IMR-90 (cell line): ENCODE results near the gene CDKN1A. TPM values are rescaled to one million over a fixed set of nuclear protein-coding genes. Genes with fewer than 3 reads are reported as not detected.

Experiments
- ATAC-seq: fragments of 200-7000 bp; cut with Tn5 transposase; 2 replicates; pipeline ENCODE4 v1.9.1; 2020; ENCODE audit warnings: low read depth, mild to moderate bottlenecking, moderate library complexity
- BruUV-seq: library from RNA; stranded (reverse); fragments of 400-500 nt; replicated peaks from 2 replicates; lab custom pipeline; 2021; lab: Mats Ljungman, UMichigan
- CTCF ChIA-PET: fragments of 300-600 bp; formaldehyde crosslinking; extraction: SDS; loops from one replicate; lab custom pipeline; 2021; ENCODE audit warnings: antibody characterized with exemption; lab: Yijun Ruan, JAX
- POLR2A ChIA-PET: fragments of 300-600 bp; sonication (Branson Sonifier 250); formaldehyde crosslinking; loops from one replicate; lab custom pipeline; 2022; ENCODE audit warnings: antibody characterized with exemption; ENCODE audit not compliant: unreplicated experiment; lab: Charles Lee
- DNase-seq: peaks from one replicate; pipeline ENCODE4 v3.0.0; 2013
- H2AFZ ChIP-seq: replicated peaks from 2 replicates; pipeline ENCODE3; 2013; ENCODE audit warnings: low read length, mild to moderate bottlenecking; ENCODE audit not compliant: poor library complexity
- H2AK5ac ChIP-seq: 2 replicates; pipeline ENCODE4 v1.6.1; 2013; ENCODE audit warnings: low read depth, low read length, inconsistent platforms
- H2AK9ac ChIP-seq: replicated peaks from 2 replicates; pipeline ENCODE3; 2013; ENCODE audit warnings: mild to moderate bottlenecking, low read depth, low read length, moderate library complexity; ENCODE audit not compliant: poor library complexity
- H2BK120ac ChIP-seq: 2 replicates; pipeline ENCODE4 v1.6.1; 2013; ENCODE audit warnings: low read depth, low read length, inconsistent platforms
- H2BK15ac ChIP-seq: 3 replicates; pipeline ENCODE4 v1.6.1; 2013; ENCODE audit warnings: low read depth, low read length, inconsistent platforms
- H2BK20ac ChIP-seq: 2 replicates; pipeline ENCODE4 v1.6.1; 2013; ENCODE audit warnings: low read depth, mild to moderate bottlenecking, inconsistent platforms, low read length, moderate library complexity
- H2BK5ac ChIP-seq: 2 replicates; pipeline ENCODE4 v1.6.1; 2013; ENCODE audit warnings: mild to moderate bottlenecking, low read depth, low read length, inconsistent platforms; ENCODE audit not compliant: poor library complexity, severe bottlenecking
- H3K14ac ChIP-seq: replicated peaks from 2 replicates; pipeline ENCODE4 v1.6.1; 2013; ENCODE audit warnings: low read depth, low read length, inconsistent platforms
- H3K18ac ChIP-seq: 2 replicates; pipeline ENCODE4 v1.6.1; 2013; ENCODE audit warnings: low read depth, low read length, control low read depth
- H3K23ac ChIP-seq: 2 replicates; pipeline ENCODE4 v1.6.1; 2013; ENCODE audit warnings: low read depth, low read length, inconsistent platforms
- H3K27ac ChIP-seq: 2 replicates; pipeline ENCODE4 v1.5.1; 2013; ENCODE audit warnings: mild to moderate bottlenecking, control low read depth, low read length; ENCODE audit not compliant: insufficient read depth
- H3K27me3 ChIP-seq: 2 replicates; pipeline ENCODE4 v1.6.1; 2013; ENCODE audit warnings: low read length; ENCODE audit not compliant: control insufficient read depth, insufficient read depth
- H3K36me3 ChIP-seq: 2 replicates; pipeline ENCODE4 v1.6.1; 2013; ENCODE audit warnings: low read length, mixed read lengths; ENCODE audit not compliant: control insufficient read depth, insufficient read depth
- H3K4ac ChIP-seq: 2 replicates; pipeline ENCODE4 v1.6.1; 2013; ENCODE audit warnings: low read depth, low read length, inconsistent platforms
- H3K4me1 ChIP-seq: 2 replicates; pipeline ENCODE4 v1.6.1; 2013; ENCODE audit warnings: low read length, mixed read lengths; ENCODE audit not compliant: control insufficient read depth, insufficient read depth
- H3K4me2 ChIP-seq: 2 replicates; pipeline ENCODE4 v1.6.1; 2013; ENCODE audit warnings: low read depth, mild to moderate bottlenecking, control low read depth, low read length, moderate library complexity
- H3K4me3 ChIP-seq: 2 replicates; pipeline ENCODE4 v1.5.1; 2013; ENCODE audit warnings: low read depth, mild to moderate bottlenecking, control low read depth, low read length, moderate library complexity; ENCODE audit not compliant: insufficient read depth
- H3K56ac ChIP-seq: 2 replicates; pipeline ENCODE4 v1.6.1; 2013; ENCODE audit warnings: low read length, inconsistent platforms; ENCODE audit not compliant: insufficient read depth; ENCODE audit errors: extremely low read depth
- H3K79me1 ChIP-seq, 2 experiments: 2 replicates each; pipeline ENCODE4 v1.6.1; 2013; ENCODE audit warnings: low read length in 2 of 2, inconsistent platforms in 1 of 2, low read depth in 1 of 2
- H3K9ac ChIP-seq: 2 replicates; pipeline ENCODE4 v1.6.1; 2013; ENCODE audit warnings: low read depth, low read length, control low read depth
- H3K9me1 ChIP-seq: 2 replicates; pipeline ENCODE4 v1.6.1; 2013; ENCODE audit warnings: low read length, inconsistent platforms; ENCODE audit not compliant: insufficient read depth
- H3K9me3 ChIP-seq: 2 replicates; pipeline ENCODE4 v1.6.1; 2013; ENCODE audit warnings: low read length; ENCODE audit not compliant: control insufficient read depth, insufficient read depth
- H4K20me1 ChIP-seq: 2 replicates; pipeline ENCODE4 v1.6.1; 2013; ENCODE audit warnings: low read length, inconsistent platforms; ENCODE audit not compliant: insufficient read depth
- H4K5ac ChIP-seq: 2 replicates; pipeline ENCODE4 v1.6.1; 2013; ENCODE audit warnings: mild to moderate bottlenecking, low read depth, low read length, control low read depth
- H4K8ac ChIP-seq, 2 experiments: 2 replicates each; pipeline ENCODE4 v1.6.1; 2013; ENCODE audit warnings: low read depth in 2 of 2, low read length in 2 of 2, control low read depth in 1 of 2, inconsistent platforms in 1 of 2
- H4K91ac ChIP-seq: 2 replicates; pipeline ENCODE4 v1.6.1; 2013; ENCODE audit warnings: low read depth, low read length, inconsistent platforms; ENCODE audit not compliant: insufficient read depth
- CEBPB ChIP-seq: IDR thresholded peaks from 2 replicates; pipeline ENCODE4 v1.6.1; 2012; ENCODE audit warnings: low read depth, low read length, improper control_type of control experiment
- ELK1 ChIP-seq: fragments of 150-350 bp; IDR thresholded peaks from 2 replicates; pipeline ENCODE4 v1.6.1; 2016; ENCODE audit warnings: low read depth, mild to moderate bottlenecking, low read length, moderate library complexity, borderline replicate concordance
- MAZ ChIP-seq: IDR thresholded peaks from 2 replicates; pipeline ENCODE4 v1.6.1; 2012; ENCODE audit warnings: low read depth, mild to moderate bottlenecking, low read length, improper control_type of control experiment, moderate library complexity, borderline replicate concordance
- NFE2L2 ChIP-seq: fragments of 150-350 bp; IDR thresholded peaks from 2 replicates; pipeline ENCODE4 v1.6.1; 2016; ENCODE audit warnings: low read depth, mild to moderate bottlenecking, low read length
- POLR2A ChIP-seq: IDR thresholded peaks from 2 replicates; pipeline ENCODE4 v1.6.1; 2012; ENCODE audit warnings: mild to moderate bottlenecking, low read depth, low read length
- WGBS, 2 experiments: methylation state at CpG; one replicate each; pipeline versions ENCODE4 v1.1.5 to v1.1.7; 2013; ENCODE audit warnings: missing lambda C conversion rate in 2 of 2; ENCODE audit not compliant: insufficient read length in 1 of 2; ENCODE audit errors: extremely low coverage in 2 of 2; 5-methylcytosine and 5-hydroxymethylcytosine counted together
- dilution Hi-C: fragments of 300-500 bp; cut with HindIII; formaldehyde crosslinking; loops from one replicate; pipeline ENCODE4 v1.14.3; 2018; ENCODE audit warnings: low sequenced_read_pairs; ENCODE audit not compliant: unreplicated experiment
- in situ Hi-C: fragments of 300-500 bp; cut with MboI; formaldehyde crosslinking; loops from 3 replicates; pipeline ENCODE4 v1.14.3; 2019; ENCODE audit warnings: low sequenced_read_pairs, inconsistent platforms, mixed read lengths
- intact Hi-C: fragments of 100-400 bp; cut with micrococcal nuclease; formaldehyde crosslinking; loops from 2 replicates; pipeline ENCODE4 v1.10.0; 2022
- polyA plus RNA-seq, 3 experiments: library from polyadenylated mRNA; depleted of rRNA; stranded (reverse); fragments of >200 nt; gene quantifications; 2 replicates each; pipeline ENCODE4 v1.2.3, GENCODE V29; 2012; ENCODE audit warnings: low replicate concordance in 1 of 3
- total RNA-seq: library from RNA; depleted of rRNA; stranded (reverse); fragments of >200 nt; gene quantifications from 2 replicates; pipeline ENCODE4 v1.2.3, GENCODE V29; 2012
- TF ChIP-seq, protein P1 (sequence below): fragments of 150-350 bp; IDR thresholded peaks from 2 replicates; pipeline ENCODE4 v1.6.1; 2017; ENCODE audit warnings: mild to moderate bottlenecking, antibody characterized with exemption, low read length, low read depth

Gene CDKN1A
- total and polyA plus RNA-seq, 2 of the 4 experiments (the other 2 are of a cell fraction), result 155 to 576 TPM

GRCh38 chr6:36703081-36703606, 24.6 kb downstream of the CDKN1A start:
- dilution Hi-C loops (no loop called here), in situ Hi-C loops (loop anchor here (5.0 kb wide), 1 partner anchor 49 kb away; no protein-coding TSS in a partner anchor), intact Hi-C loops (no loop called here)
- no peak overlapping the region for H3K4me3 ChIP-seq
- H2AK5ac ChIP-seq, result no peak overlapping the region
- no peak overlapping the region for H4K91ac ChIP-seq
- H3K4ac ChIP-seq, result no peak overlapping the region
- no peaks in the 10 kb centered on the region for H3K4me1 ChIP-seq
- no peak for ATAC-seq
- H2BK120ac ChIP-seq, result no peak overlapping the region
- H3K9me3 ChIP-seq, result no peaks in the 10 kb centered on the region
- no peak overlapping the region for H2AK9ac ChIP-seq
- no peak overlapping the region for H2BK15ac ChIP-seq
- no peak overlapping the region for H3K27ac ChIP-seq
- H3K9me1 ChIP-seq, result peaks cover 3% of the 10 kb centered on the region; the same call in 1 of the 2 replicates
- ChIA-PET CTCF (no interaction called here), POLR2A (no interaction called here)
- BruUV-seq, result no TSS peak
- no peak overlapping the region for H2BK5ac ChIP-seq
- peaks cover 23% of the 10 kb centered on the region for H3K27me3 ChIP-seq
- no peaks in the 10 kb centered on the region for H3K36me3 ChIP-seq
- no peak overlapping the region for H3K14ac ChIP-seq
- no peak overlapping the region for H4K8ac ChIP-seq
- no peak overlapping the region for H2AFZ ChIP-seq
- no peak for DNase-seq
- H3K4me2 ChIP-seq, result no peak overlapping the region
- H3K18ac ChIP-seq, result no peak overlapping the region
- no peak overlapping the region for H3K23ac ChIP-seq
- no peak overlapping the region for H2BK20ac ChIP-seq
- no peaks in the 10 kb centered on the region for H3K79me1 ChIP-seq
- WGBS, 2 experiments, result 93% methylated on average over 2 of the region's 5 CpGs; no CpG with 5 or more reads in 1 of the 2 experiments
- H3K56ac ChIP-seq, result no peak overlapping the region
- H3K9ac ChIP-seq, result no peak overlapping the region
- no peaks in the 10 kb centered on the region for H4K20me1 ChIP-seq
- TF ChIP-seq, protein P1, sequence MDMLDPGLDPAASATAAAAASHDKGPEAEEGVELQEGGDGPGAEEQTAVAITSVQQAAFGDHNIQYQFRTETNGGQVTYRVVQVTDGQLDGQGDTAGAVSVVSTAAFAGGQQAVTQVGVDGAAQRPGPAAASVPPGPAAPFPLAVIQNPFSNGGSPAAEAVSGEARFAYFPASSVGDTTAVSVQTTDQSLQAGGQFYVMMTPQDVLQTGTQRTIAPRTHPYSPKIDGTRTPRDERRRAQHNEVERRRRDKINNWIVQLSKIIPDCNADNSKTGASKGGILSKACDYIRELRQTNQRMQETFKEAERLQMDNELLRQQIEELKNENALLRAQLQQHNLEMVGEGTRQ, result no peak
- TF ChIP-seq POLR2A, result no peak
- no peak for TF ChIP-seq ELK1
- no peak for TF ChIP-seq NFE2L2
- TF ChIP-seq CEBPB, result no peak
- no peak for TF ChIP-seq MAZ
- H4K5ac ChIP-seq, result no peak overlapping the region
